Liver (tissue), 9 donors: ENCODE data around the gene GLIS1. TPM values are rescaled to one million over a fixed set of nuclear protein-coding genes. Genes with fewer than 3 reads are reported as not detected.

ENCODE experiments used
- DNase-seq: peaks from one replicate; pipeline ENCODE4 v3.0.0-alpha.2; 2017; ENCODE audit warnings: low spot score
- H3K27ac ChIP-seq, 2 donors: one replicate each; pipeline ENCODE4 v1.7.0; 2013; ENCODE audit warnings: inconsistent platforms in 2 of 2, low read length in 2 of 2, control low read depth in 1 of 2, low read depth in 1 of 2, mild to moderate bottlenecking in 1 of 2
- H3K27me3 ChIP-seq, 4 donors: one replicate each; pipeline versions ENCODE4 v1.6.1 to v1.7.0; 2013; ENCODE audit warnings: low read length in 3 of 4, inconsistent platforms in 1 of 4, mild to moderate bottlenecking in 1 of 4, moderate library complexity in 1 of 4; ENCODE audit not compliant: control insufficient read depth in 4 of 4, insufficient read depth in 4 of 4
- H3K36me3 ChIP-seq, 4 donors: one replicate each; pipeline versions ENCODE4 v1.6.1 to v1.7.0; 2013; ENCODE audit warnings: low read length in 3 of 4, mild to moderate bottlenecking in 3 of 4, low read depth in 1 of 4, moderate library complexity in 1 of 4; ENCODE audit not compliant: control insufficient read depth in 4 of 4, insufficient read depth in 3 of 4
- H3K4me1 ChIP-seq, 4 donors: one replicate each; pipeline versions ENCODE4 v1.6.1 to v1.7.0; 2013; ENCODE audit warnings: low read length in 3 of 4, mild to moderate bottlenecking in 3 of 4, moderate library complexity in 1 of 4; ENCODE audit not compliant: control insufficient read depth in 4 of 4, insufficient read depth in 4 of 4
- H3K4me3 ChIP-seq, 3 donors: one replicate each; pipeline versions ENCODE4 v1.6.1 to v1.7.0; 2013; ENCODE audit warnings: low read length in 3 of 3, control low read depth in 1 of 3, low read depth in 1 of 3, mild to moderate bottlenecking in 1 of 3
- H3K9ac ChIP-seq, 2 donors: one replicate each; pipeline ENCODE4 v1.7.0; 2013; ENCODE audit warnings: low read length in 2 of 2, mild to moderate bottlenecking in 2 of 2, moderate library complexity in 2 of 2, control low read depth in 1 of 2, low read depth in 1 of 2
- H3K9me3 ChIP-seq, 4 donors: one replicate each; pipeline versions ENCODE4 v1.6.1 to v1.7.0; 2013; ENCODE audit warnings: low read length in 3 of 4; ENCODE audit not compliant: control insufficient read depth in 4 of 4
- EGR1 ChIP-seq, 2 donors: IDR thresholded peaks; 2 replicates each; pipeline ENCODE4 v1.6.1; 2016 to 2018; ENCODE audit warnings: antibody characterized with exemption in 2 of 2, low read depth in 2 of 2
- FOXA1 ChIP-seq: IDR thresholded peaks from 2 replicates; pipeline ENCODE4 v1.6.1; 2016; ENCODE audit warnings: antibody characterized with exemption
- FOXA2 ChIP-seq: IDR thresholded peaks from 2 replicates; pipeline ENCODE4 v1.6.1; 2016; ENCODE audit warnings: antibody characterized with exemption
- GABPA ChIP-seq, 2 donors: IDR thresholded peaks in 1 of 2; conservative IDR thresholded peaks in 1 of 2; 2 replicates each; pipeline ENCODE4 v1.6.1; 2016; ENCODE audit warnings: antibody characterized with exemption in 2 of 2, mild to moderate bottlenecking in 1 of 2, moderate library complexity in 1 of 2
- HNF4A ChIP-seq, 2 donors: conservative IDR thresholded peaks; 2 replicates each; pipeline ENCODE4 v1.6.1; 2016; ENCODE audit warnings: antibody characterized with exemption in 2 of 2, mild to moderate bottlenecking in 2 of 2
- HNF4G ChIP-seq: IDR thresholded peaks from 2 replicates; pipeline ENCODE4 v1.6.1; 2016; ENCODE audit warnings: antibody characterized with exemption
- JUND ChIP-seq, 2 donors: IDR thresholded peaks; 2 replicates each; pipeline ENCODE4 v1.6.1; 2016; ENCODE audit warnings: antibody characterized with exemption in 2 of 2
- NR2F2 ChIP-seq: IDR thresholded peaks from 2 replicates; pipeline ENCODE4 v1.6.1; 2016; ENCODE audit warnings: antibody characterized with exemption
- RAD21 ChIP-seq, 2 donors: IDR thresholded peaks; 2 replicates each; pipeline ENCODE4 v1.6.1; 2016; ENCODE audit warnings: antibody characterized with exemption in 2 of 2, mild to moderate bottlenecking in 2 of 2
- RXRA ChIP-seq, 2 donors: IDR thresholded peaks; 2 replicates each; pipeline ENCODE4 v1.6.1; 2017 to 2018; ENCODE audit warnings: antibody characterized with exemption in 2 of 2, mild to moderate bottlenecking in 1 of 2
- SP1 ChIP-seq: IDR thresholded peaks from 2 replicates; pipeline ENCODE4 v1.6.1; 2018; ENCODE audit warnings: antibody characterized with exemption, mild to moderate bottlenecking
- TAF1 ChIP-seq: conservative IDR thresholded peaks from 2 replicates; pipeline ENCODE4 v1.6.1; 2016; ENCODE audit warnings: antibody characterized with exemption, mild to moderate bottlenecking
- YY1 ChIP-seq: IDR thresholded peaks from 2 replicates; pipeline ENCODE4 v1.6.1; 2016; ENCODE audit warnings: antibody characterized with exemption, mild to moderate bottlenecking
- WGBS: extraction: QIAGEN DNeasy Blood & Tissue Kit; methylation state at CpG from one replicate; pipeline ENCODE4 v1.1.7; 2013; 5-methylcytosine and 5-hydroxymethylcytosine counted together
- polyA plus RNA-seq, 2 donors: library from polyadenylated mRNA; stranded (reverse) in 1 of 2; unstranded in 1 of 2; fragments of 200-250 nt in 1 of 2; fragments of >200 nt in 1 of 2; fragmentation: Nextera tagmentation in 1 of 2; extraction: Ambion mirVana in 1 of 2; gene quantifications; one replicate each; pipeline versions ENCODE4 v1.2.1 to v1.2.3, GENCODE V29; 2013 to 2015
- total RNA-seq, 2 donors: library from RNA; depleted of rRNA; stranded (reverse); fragments of >200 nt; gene quantifications; one replicate each; pipeline ENCODE4 v1.2.3, GENCODE V29; 2014
- TF ChIP-seq, protein P1 (sequence below): IDR thresholded peaks from 2 replicates; pipeline ENCODE4 v1.6.1; 2016; ENCODE audit warnings: antibody characterized with exemption
- TF ChIP-seq, protein P2 (sequence below): IDR thresholded peaks from 2 replicates; pipeline ENCODE4 v1.6.1; 2016; ENCODE audit warnings: antibody characterized with exemption
- TF ChIP-seq, protein P3 (sequence below): IDR thresholded peaks from 2 replicates; pipeline ENCODE4 v1.6.1; 2016; ENCODE audit warnings: antibody characterized with exemption
- TF ChIP-seq, protein P4 (sequence below): IDR thresholded peaks from 2 replicates; pipeline ENCODE4 v1.6.1; 2016; ENCODE audit warnings: antibody characterized with exemption, mild to moderate bottlenecking
- TF ChIP-seq, protein P5 (sequence below): fragments of 150-350 bp; IDR thresholded peaks from 2 replicates; pipeline ENCODE4 v1.5.1; 2017; ENCODE audit warnings: improper control_type of control experiment, low read depth, low read length; ENCODE audit not compliant: missing input control
- donor health status: healthy.
- donor health status: healthy.
- donor health status: healthy.
- donor health status: healthy.
- donor health status: healthy.

GLIS1 gene
- total and polyA plus RNA-seq, 4 donors = under 0.01 to 0.05 TPM; not detected in 2

DNA sequence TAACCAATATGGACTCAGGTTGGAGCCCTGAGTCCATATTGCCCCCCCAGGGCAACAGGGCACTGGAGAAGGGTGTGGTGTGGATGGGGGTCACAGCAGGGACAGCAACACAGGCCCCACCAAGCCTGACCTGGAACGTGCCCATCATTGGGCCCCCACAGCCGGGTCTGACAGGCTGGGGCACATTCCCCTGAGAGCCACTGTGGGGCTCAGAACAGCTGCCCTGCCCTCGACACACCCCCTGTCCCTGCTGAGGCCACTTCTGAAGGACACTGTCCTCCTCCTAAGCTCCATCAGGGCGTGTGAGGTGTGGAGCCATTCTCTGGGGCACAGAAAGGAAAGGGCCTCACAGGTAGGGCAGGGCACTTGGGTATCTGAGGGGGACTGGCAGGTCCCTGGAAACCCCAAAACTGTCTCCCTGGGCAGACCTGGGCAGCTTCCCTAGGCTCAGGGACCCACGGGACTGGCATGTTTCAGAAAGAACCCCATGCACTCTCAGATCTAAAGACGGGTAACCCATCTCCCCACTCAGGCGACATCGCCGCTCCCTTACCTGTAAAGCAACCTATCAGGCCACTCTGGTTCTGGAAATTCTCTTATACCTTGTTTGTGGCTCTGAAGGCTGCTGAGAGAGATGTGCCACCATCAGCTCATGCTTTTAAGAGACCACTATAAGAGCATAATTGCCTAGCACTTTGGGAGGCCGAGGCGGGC is 184.2 kb downstream of the GLIS1 start:
- Histone ChIP-seq H3K4me1 (peaks cover 0 to 3% (median 0%) of the 10 kb centered on the region in 4 donors), H3K9ac (no peak overlapping the region), H3K4me3 (no peak overlapping the region), H3K36me3 (no peaks in the 10 kb centered on the region), H3K9me3 (no peaks in the 10 kb centered on the region), H3K27me3 (no peaks in the 10 kb centered on the region), H3K27ac (no peak overlapping the region)
- TF ChIP-seq, protein P1, sequence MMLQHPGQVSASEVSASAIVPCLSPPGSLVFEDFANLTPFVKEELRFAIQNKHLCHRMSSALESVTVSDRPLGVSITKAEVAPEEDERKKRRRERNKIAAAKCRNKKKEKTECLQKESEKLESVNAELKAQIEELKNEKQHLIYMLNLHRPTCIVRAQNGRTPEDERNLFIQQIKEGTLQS = no peak
- no peak for DNase-seq
- 90% methylated on average over 11 of the region's 11 CpGs for WGBS

DNA sequence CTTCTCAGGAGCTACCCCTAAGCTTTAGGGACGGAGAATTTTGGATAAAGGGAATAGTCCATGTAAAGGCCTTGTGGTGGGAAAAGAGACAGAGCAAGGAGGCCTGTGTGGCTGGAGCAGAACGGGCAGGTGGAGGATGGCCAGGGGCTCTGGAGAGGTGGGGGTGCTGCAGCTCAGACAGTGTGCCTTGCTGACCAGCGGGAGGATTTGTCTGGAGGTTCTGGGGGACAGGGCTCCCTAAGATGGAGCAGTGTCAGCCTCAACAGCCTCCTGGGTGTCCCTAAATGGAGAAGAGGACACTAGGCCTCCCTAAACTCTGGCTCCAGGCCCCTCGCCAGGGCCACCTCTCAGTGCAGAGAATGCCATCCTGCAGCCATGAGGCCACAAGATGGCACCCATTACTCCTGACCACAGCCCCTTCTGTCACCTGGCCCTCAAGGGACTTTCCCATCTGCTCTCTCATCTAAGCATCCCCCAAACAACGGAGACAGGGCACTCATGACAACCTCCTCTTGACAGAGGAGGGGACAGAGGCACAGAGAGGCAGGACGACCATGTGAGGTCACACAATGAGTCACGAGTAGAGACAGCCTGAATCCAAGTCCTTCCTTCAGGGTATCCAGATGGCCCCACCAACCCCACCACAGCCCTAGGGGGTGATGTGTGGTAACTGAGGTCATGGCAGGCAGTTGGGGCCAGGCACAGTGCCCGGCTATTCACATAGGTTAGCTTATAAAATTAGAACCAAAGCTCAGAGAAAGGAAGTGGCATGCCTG is 185.0 kb downstream of the GLIS1 start:
- no peak overlapping the region for H3K4me3 ChIP-seq
- no peaks in the 10 kb centered on the region for H3K36me3 ChIP-seq
- WGBS = 84% methylated on average over 8 of the region's 8 CpGs
- H3K27ac ChIP-seq = no peak overlapping the region
- no peak for DNase-seq
- peaks cover 0 to 3% (median 0%) of the 10 kb centered on the region in 4 donors for H3K4me1 ChIP-seq
- H3K27me3 ChIP-seq = no peaks in the 10 kb centered on the region
- TF ChIP-seq RAD21 (IDR thresholded peaks at IDR 0.05) (no peak), FOXA1 (no peak), RXRA (IDR thresholded peaks at IDR 0.05) (no peak), HNF4G (no peak), SP1 (no peak), HNF4A (conservative IDR thresholded peaks at IDR 0.05) (no peak), JUND (IDR thresholded peaks at IDR 0.05) (no peak), EGR1 (IDR thresholded peaks at IDR 0.05; ENCODE audit: low read depth in 2 of 2) (no peak), GABPA (IDR thresholded peaks at IDR 0.05 in 1 of 2, conservative IDR thresholded peaks at IDR 0.05 in 1 of 2) (no peak), NR2F2 (no peak), FOXA2 (no peak), YY1 (no peak), TAF1 (no peak)
- TF ChIP-seq, protein P2, sequence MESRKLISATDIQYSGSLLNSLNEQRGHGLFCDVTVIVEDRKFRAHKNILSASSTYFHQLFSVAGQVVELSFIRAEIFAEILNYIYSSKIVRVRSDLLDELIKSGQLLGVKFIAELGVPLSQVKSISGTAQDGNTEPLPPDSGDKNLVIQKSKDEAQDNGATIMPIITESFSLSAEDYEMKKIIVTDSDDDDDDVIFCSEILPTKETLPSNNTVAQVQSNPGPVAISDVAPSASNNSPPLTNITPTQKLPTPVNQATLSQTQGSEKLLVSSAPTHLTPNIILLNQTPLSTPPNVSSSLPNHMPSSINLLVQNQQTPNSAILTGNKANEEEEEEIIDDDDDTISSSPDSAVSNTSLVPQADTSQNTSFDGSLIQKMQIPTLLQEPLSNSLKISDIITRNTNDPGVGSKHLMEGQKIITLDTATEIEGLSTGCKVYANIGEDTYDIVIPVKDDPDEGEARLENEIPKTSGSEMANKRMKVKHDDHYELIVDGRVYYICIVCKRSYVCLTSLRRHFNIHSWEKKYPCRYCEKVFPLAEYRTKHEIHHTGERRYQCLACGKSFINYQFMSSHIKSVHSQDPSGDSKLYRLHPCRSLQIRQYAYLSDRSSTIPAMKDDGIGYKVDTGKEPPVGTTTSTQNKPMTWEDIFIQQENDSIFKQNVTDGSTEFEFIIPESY = no peak
- TF ChIP-seq, protein P3, sequence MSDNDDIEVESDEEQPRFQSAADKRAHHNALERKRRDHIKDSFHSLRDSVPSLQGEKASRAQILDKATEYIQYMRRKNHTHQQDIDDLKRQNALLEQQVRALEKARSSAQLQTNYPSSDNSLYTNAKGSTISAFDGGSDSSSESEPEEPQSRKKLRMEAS = no peak
- TF ChIP-seq, protein P1 = no peak
- TF ChIP-seq, protein P4, sequence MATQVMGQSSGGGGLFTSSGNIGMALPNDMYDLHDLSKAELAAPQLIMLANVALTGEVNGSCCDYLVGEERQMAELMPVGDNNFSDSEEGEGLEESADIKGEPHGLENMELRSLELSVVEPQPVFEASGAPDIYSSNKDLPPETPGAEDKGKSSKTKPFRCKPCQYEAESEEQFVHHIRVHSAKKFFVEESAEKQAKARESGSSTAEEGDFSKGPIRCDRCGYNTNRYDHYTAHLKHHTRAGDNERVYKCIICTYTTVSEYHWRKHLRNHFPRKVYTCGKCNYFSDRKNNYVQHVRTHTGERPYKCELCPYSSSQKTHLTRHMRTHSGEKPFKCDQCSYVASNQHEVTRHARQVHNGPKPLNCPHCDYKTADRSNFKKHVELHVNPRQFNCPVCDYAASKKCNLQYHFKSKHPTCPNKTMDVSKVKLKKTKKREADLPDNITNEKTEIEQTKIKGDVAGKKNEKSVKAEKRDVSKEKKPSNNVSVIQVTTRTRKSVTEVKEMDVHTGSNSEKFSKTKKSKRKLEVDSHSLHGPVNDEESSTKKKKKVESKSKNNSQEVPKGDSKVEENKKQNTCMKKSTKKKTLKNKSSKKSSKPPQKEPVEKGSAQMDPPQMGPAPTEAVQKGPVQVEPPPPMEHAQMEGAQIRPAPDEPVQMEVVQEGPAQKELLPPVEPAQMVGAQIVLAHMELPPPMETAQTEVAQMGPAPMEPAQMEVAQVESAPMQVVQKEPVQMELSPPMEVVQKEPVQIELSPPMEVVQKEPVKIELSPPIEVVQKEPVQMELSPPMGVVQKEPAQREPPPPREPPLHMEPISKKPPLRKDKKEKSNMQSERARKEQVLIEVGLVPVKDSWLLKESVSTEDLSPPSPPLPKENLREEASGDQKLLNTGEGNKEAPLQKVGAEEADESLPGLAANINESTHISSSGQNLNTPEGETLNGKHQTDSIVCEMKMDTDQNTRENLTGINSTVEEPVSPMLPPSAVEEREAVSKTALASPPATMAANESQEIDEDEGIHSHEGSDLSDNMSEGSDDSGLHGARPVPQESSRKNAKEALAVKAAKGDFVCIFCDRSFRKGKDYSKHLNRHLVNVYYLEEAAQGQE = no peak
- TF ChIP-seq, protein P5, sequence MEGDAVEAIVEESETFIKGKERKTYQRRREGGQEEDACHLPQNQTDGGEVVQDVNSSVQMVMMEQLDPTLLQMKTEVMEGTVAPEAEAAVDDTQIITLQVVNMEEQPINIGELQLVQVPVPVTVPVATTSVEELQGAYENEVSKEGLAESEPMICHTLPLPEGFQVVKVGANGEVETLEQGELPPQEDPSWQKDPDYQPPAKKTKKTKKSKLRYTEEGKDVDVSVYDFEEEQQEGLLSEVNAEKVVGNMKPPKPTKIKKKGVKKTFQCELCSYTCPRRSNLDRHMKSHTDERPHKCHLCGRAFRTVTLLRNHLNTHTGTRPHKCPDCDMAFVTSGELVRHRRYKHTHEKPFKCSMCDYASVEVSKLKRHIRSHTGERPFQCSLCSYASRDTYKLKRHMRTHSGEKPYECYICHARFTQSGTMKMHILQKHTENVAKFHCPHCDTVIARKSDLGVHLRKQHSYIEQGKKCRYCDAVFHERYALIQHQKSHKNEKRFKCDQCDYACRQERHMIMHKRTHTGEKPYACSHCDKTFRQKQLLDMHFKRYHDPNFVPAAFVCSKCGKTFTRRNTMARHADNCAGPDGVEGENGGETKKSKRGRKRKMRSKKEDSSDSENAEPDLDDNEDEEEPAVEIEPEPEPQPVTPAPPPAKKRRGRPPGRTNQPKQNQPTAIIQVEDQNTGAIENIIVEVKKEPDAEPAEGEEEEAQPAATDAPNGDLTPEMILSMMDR = no peak
- H3K9ac ChIP-seq = no peak overlapping the region
- H3K9me3 ChIP-seq = no peaks in the 10 kb centered on the region
